GM21381 (cell line): ENCODE measurements around the gene SPEM1.
A peak's percentile ranks its signal among the peaks of the same experiment; 100 is the strongest.

Experiments
- ATAC-seq: cut with Tn5 transposase; IDR thresholded peaks from one replicate; pipeline ENCODE4 v1.9.1; 2021; ENCODE audit warnings: mild to moderate bottlenecking, moderate library complexity; ENCODE audit not compliant: unreplicated experiment

Gene SPEM1

GRCh38 chr17:7417056-7417655 lies 3.0 kb upstream of the SPEM1 start:
- ATAC-seq: no peak

- no peak for ATAC-seq
These were observed 1.5 kb upstream of the SPEM1 start for GRCh38 chr17:7418472-7419152.

GRCh38 chr17:7421186-7421585 lies 1.1 kb downstream of the SPEM1 start:
- ATAC-seq: no peak

- no peak for ATAC-seq
These were observed 3.6 kb downstream of the SPEM1 start for GRCh38 chr17:7423679-7424078.

- ATAC-seq: no peak
These were observed 5.2 kb downstream of the SPEM1 start, which contains the start of gene SPEM2 for GRCh38 chr17:7425316-7425715. Gene SPEM2 (plus strand): TSS chr17:7425616. CDS start chr17:7425689, 73 bp downstream.

GRCh38 chr17:7425756-7426155 lies 5.6 kb downstream of the SPEM1 start:
- ATAC-seq: no peak

GRCh38 chr17:7426203-7426863 lies 6.2 kb downstream of the SPEM1 start:
- no peak for ATAC-seq

- no peak for ATAC-seq
These were observed 6.9 kb downstream of the SPEM1 start for GRCh38 chr17:7426896-7427489.

GRCh38 chr17:7427549-7427948 lies 7.4 kb downstream of the SPEM1 start:
- no peak for ATAC-seq

GRCh38 chr17:7428557-7428956 lies 8.4 kb downstream of the SPEM1 start, which contains the start of gene SPEM3:
Gene SPEM3 (plus strand): TSS chr17:7428857. CDS start chr17:7428903, 46 bp downstream.
- no peak for ATAC-seq

- ATAC-seq: no peak
These were observed 9.6 kb downstream of the SPEM1 start for GRCh38 chr17:7429722-7430121.

- no peak for ATAC-seq
These were observed 11.1 kb downstream of the SPEM1 start for GRCh38 chr17:7431231-7431630.

- no peak for ATAC-seq
These were observed 12.2 kb downstream of the SPEM1 start for GRCh38 chr17:7432296-7432695.

- peak; percentile 21 for ATAC-seq
These were observed 15.8 kb downstream of the SPEM1 start for GRCh38 chr17:7435676-7436555.

- ATAC-seq: no peak
These were observed 16.6 kb downstream of the SPEM1 start for GRCh38 chr17:7436556-7437368.

GRCh38 chr17:7437369-7437863 lies 17.3 kb downstream of the SPEM1 start:
- ATAC-seq: no peak

- no peak for ATAC-seq
These were observed 18.0 kb downstream of the SPEM1 start for GRCh38 chr17:7437950-7438614.

GRCh38 chr17:7438656-7439460 lies 18.7 kb downstream of the SPEM1 start:
- ATAC-seq: no peak
